Neuronal stem cell (in vitro differentiated cells): ENCODE data around the gene CELF1.
"Not testable (repeated sequence)": the region's sequence is repeated elsewhere in the genome, so short reads cannot be mapped to it uniquely, and the experiment has no call there.

Experiments used
- DNase-seq: peaks from one replicate; pipeline ENCODE4 v3.0.0-alpha.2; 2013; ENCODE audit warnings: low spot score
- H2AFZ ChIP-seq: one replicate; pipeline ENCODE4 v1.6.1; 2013; ENCODE audit warnings: mild to moderate bottlenecking, low read length, inconsistent platforms
- H2AK5ac ChIP-seq: 2 replicates; pipeline ENCODE4 v1.6.1; 2013; ENCODE audit warnings: low read depth, mild to moderate bottlenecking, inconsistent platforms, low read length, moderate library complexity, mixed read lengths
- H2BK120ac ChIP-seq: 2 replicates; pipeline ENCODE4 v1.6.1; 2013; ENCODE audit warnings: low read depth, mild to moderate bottlenecking, inconsistent platforms, low read length, moderate library complexity, mixed read lengths
- H2BK12ac ChIP-seq: one replicate; pipeline ENCODE4 v1.6.1; 2013; ENCODE audit warnings: low read length, inconsistent platforms
- H2BK15ac ChIP-seq: 2 replicates; pipeline ENCODE4 v1.6.1; 2013; ENCODE audit warnings: mild to moderate bottlenecking, low read length, inconsistent platforms, mixed read lengths
- H2BK5ac ChIP-seq: one replicate; pipeline ENCODE4 v1.6.1; 2013; ENCODE audit warnings: inconsistent platforms, mild to moderate bottlenecking, low read length, moderate library complexity
- H3K14ac ChIP-seq: one replicate; pipeline ENCODE4 v1.6.1; 2013; ENCODE audit warnings: low read length, inconsistent platforms
- H3K18ac ChIP-seq: 2 replicates; pipeline ENCODE4 v1.6.1; 2013; ENCODE audit warnings: low read length, inconsistent platforms
- H3K23ac ChIP-seq: 2 replicates; pipeline ENCODE4 v1.6.1; 2013; ENCODE audit warnings: low read depth, mild to moderate bottlenecking, mixed read lengths, low read length, inconsistent platforms; ENCODE audit not compliant: poor library complexity
- H3K27ac ChIP-seq: replicated peaks from 3 replicates; pipeline ENCODE4 v1.5.1; 2013; ENCODE audit warnings: low read length, inconsistent platforms
- H3K27me3 ChIP-seq, 3 experiments: 2 replicates each; pipeline ENCODE4 v1.6.1; 2013; ENCODE audit warnings: low read length in 3 of 3, mild to moderate bottlenecking in 2 of 3, inconsistent platforms in 1 of 3, low read depth in 1 of 3, mixed read lengths in 1 of 3, moderate library complexity in 1 of 3; ENCODE audit not compliant: control insufficient read depth in 3 of 3, insufficient read depth in 3 of 3
- H3K36me3 ChIP-seq, 2 donors: replicated peaks in 1 of 2; 2 replicates each; pipeline ENCODE4 v1.6.1; 2013; ENCODE audit warnings: low read length in 2 of 2; ENCODE audit not compliant: control insufficient read depth in 2 of 2, insufficient read depth in 2 of 2
- H3K4ac ChIP-seq: 2 replicates; pipeline ENCODE4 v1.6.1; 2013; ENCODE audit warnings: inconsistent platforms, mild to moderate bottlenecking, low read length, moderate library complexity
- H3K4me1 ChIP-seq, 2 donors: 1 replicate in 1 of 2; 2 replicates in 1 of 2; pipeline ENCODE4 v1.6.1; 2013; ENCODE audit warnings: low read length in 2 of 2, low read depth in 1 of 2; ENCODE audit not compliant: control insufficient read depth in 2 of 2, insufficient read depth in 1 of 2
- H3K4me2 ChIP-seq: one replicate; pipeline ENCODE4 v1.6.1; 2013; ENCODE audit warnings: mild to moderate bottlenecking, low read length, inconsistent platforms; ENCODE audit not compliant: insufficient read depth, poor library complexity, severe bottlenecking
- H3K4me3 ChIP-seq, 2 donors: 2 replicates each; pipeline ENCODE4 v1.5.1; 2013; ENCODE audit warnings: low read length in 2 of 2, mild to moderate bottlenecking in 2 of 2, inconsistent platforms in 1 of 2, moderate library complexity in 1 of 2
- H3K79me1 ChIP-seq: one replicate; pipeline ENCODE4 v1.6.1; 2013; ENCODE audit warnings: low read depth, mild to moderate bottlenecking, inconsistent platforms, low read length, moderate library complexity
- H3K9ac ChIP-seq: one replicate; pipeline ENCODE4 v1.6.1; 2013; ENCODE audit warnings: mild to moderate bottlenecking, low read depth, low read length, inconsistent platforms; ENCODE audit not compliant: poor library complexity
- H3K9me3 ChIP-seq, 2 donors: replicated peaks in 1 of 2; 2 replicates each; pipeline versions ENCODE3 to v1.6.1; 2013; ENCODE audit warnings: low read length in 2 of 2, mild to moderate bottlenecking in 2 of 2, inconsistent platforms in 1 of 2, low read depth in 1 of 2, mixed read lengths in 1 of 2, moderate library complexity in 1 of 2; ENCODE audit not compliant: control insufficient read depth in 2 of 2, insufficient read depth in 1 of 2
- H4K8ac ChIP-seq: one replicate; pipeline ENCODE4 v1.6.1; 2013; ENCODE audit warnings: low read depth, mild to moderate bottlenecking, inconsistent platforms, low read length, moderate library complexity
- H4K91ac ChIP-seq: one replicate; pipeline ENCODE4 v1.6.1; 2013; ENCODE audit warnings: low read length, low read depth, mild to moderate bottlenecking, inconsistent platforms; ENCODE audit not compliant: poor library complexity
- WGBS, 2 donors: extraction: QIAGEN DNeasy Blood & Tissue Kit; methylation state at CpG; one replicate each; pipeline ENCODE4 v1.1.7; 2013; ENCODE audit warnings: missing lambda C conversion rate in 2 of 2, mixed read lengths in 1 of 2; ENCODE audit not compliant: insufficient read length in 2 of 2, insufficient replicate concordance in 1 of 2; ENCODE audit errors: extremely low coverage in 2 of 2; 5-methylcytosine and 5-hydroxymethylcytosine counted together

The CELF1 gene

GRCh38 chr11:47564366-47564765 is 11.4 kb upstream of the CELF1 start:
- not testable (repeated sequence) for H3K18ac ChIP-seq, H3K23ac ChIP-seq, H4K91ac ChIP-seq, H2AK5ac ChIP-seq, H3K27me3 ChIP-seq, H2AFZ ChIP-seq, H2BK12ac ChIP-seq, H3K9me3 ChIP-seq, H2BK15ac ChIP-seq, H3K14ac ChIP-seq, H2BK5ac ChIP-seq, H3K27ac ChIP-seq, H3K79me1 ChIP-seq, H3K4me3 ChIP-seq, H3K4me1 ChIP-seq, H3K4me2 ChIP-seq, H4K8ac ChIP-seq, H2BK120ac ChIP-seq, H3K9ac ChIP-seq, H3K4ac ChIP-seq, H3K36me3 ChIP-seq, DNase-seq
- no CpG with 5 or more reads among the region's 10 CpGs for WGBS, 2 donors

- H3K79me1 ChIP-seq, DNase-seq, H3K27ac ChIP-seq, H2BK5ac ChIP-seq, H2AK5ac ChIP-seq, H3K36me3 ChIP-seq, H2BK12ac ChIP-seq, H4K91ac ChIP-seq, H3K18ac ChIP-seq, H3K4ac ChIP-seq, H3K4me1 ChIP-seq, H3K27me3 ChIP-seq, H2AFZ ChIP-seq, H2BK120ac ChIP-seq, H3K9ac ChIP-seq, H3K23ac ChIP-seq, H3K4me2 ChIP-seq, H2BK15ac ChIP-seq, H3K4me3 ChIP-seq, H3K14ac ChIP-seq, H3K9me3 ChIP-seq, H4K8ac ChIP-seq: not testable (repeated sequence)
- no CpG with 5 or more reads among the region's 4 CpGs for WGBS, 2 donors
These were observed 9.5 kb upstream of the CELF1 start for GRCh38 chr11:47562393-47562792.

GRCh38 chr11:47560426-47560825 is 7.5 kb upstream of the CELF1 start:
- peaks cover 0 to 4% of the 10 kb centered on the region in 2 donors for H3K4me1 ChIP-seq
- H2BK120ac ChIP-seq, result no peak overlapping the region
- no peaks in the 10 kb centered on the region for H3K36me3 ChIP-seq
- H2AFZ ChIP-seq, result no peak overlapping the region
- no peak overlapping the region for H2AK5ac ChIP-seq
- peaks cover 0 to 3% (median 0%) of the 10 kb centered on the region in 3 experiments for H3K27me3 ChIP-seq
- H4K91ac ChIP-seq, result no peak overlapping the region
- H2BK12ac ChIP-seq, result no peak overlapping the region
- no peak overlapping the region for H3K4me2 ChIP-seq
- no peak overlapping the region for H3K27ac ChIP-seq
- no peak overlapping the region for H3K9ac ChIP-seq
- no peak for DNase-seq
- no peak overlapping the region for H3K18ac ChIP-seq
- no peak overlapping the region for H3K14ac ChIP-seq
- H3K4ac ChIP-seq, result no peak overlapping the region
- H3K23ac ChIP-seq, result no peak overlapping the region
- no CpG with 5 or more reads among the region's 2 CpGs for WGBS, 2 donors
- no peak overlapping the region for H2BK5ac ChIP-seq
- no peaks in the 10 kb centered on the region for H3K79me1 ChIP-seq
- H4K8ac ChIP-seq, result no peak overlapping the region
- no peaks in the 10 kb centered on the region for H3K9me3 ChIP-seq
- no peak overlapping the region for H2BK15ac ChIP-seq
- H3K4me3 ChIP-seq, result no peak overlapping the region

GRCh38 chr11:47558695-47559094 is 5.8 kb upstream of the CELF1 start:
- Histone ChIP-seq H4K8ac (no peak overlapping the region), H2BK15ac (no peak overlapping the region), H3K23ac (no peak overlapping the region), H3K27me3 (no peaks in the 10 kb centered on the region), H2BK5ac (no peak overlapping the region), H3K9me3 (no peaks in the 10 kb centered on the region), H3K4me2 (no peak overlapping the region), H3K9ac (no peak overlapping the region), H3K18ac (no peak overlapping the region), H3K4ac (no peak overlapping the region), H2BK120ac (no peak overlapping the region), H4K91ac (no peak overlapping the region), H2AFZ (no peak overlapping the region), H3K27ac (no peak overlapping the region), H3K4me3 (no peak overlapping the region), H2BK12ac (no peak overlapping the region), H3K79me1 (no peaks in the 10 kb centered on the region), H2AK5ac (no peak overlapping the region), H3K14ac (no peak overlapping the region), H3K36me3 (no peaks in the 10 kb centered on the region), H3K4me1 (peaks cover 0 to 2% of the 10 kb centered on the region in 2 donors)
- WGBS, 2 donors, result no CpG with 5 or more reads among the region's 1 CpG
- DNase-seq, result no peak
